MV-4-11 (cell line): ENCODE data around the gene EP400.

Source experiments
- DNase-seq: peaks from one replicate; lab custom pipeline; 2025; lab: John Stamatoyannopoulos, UW

EP400 gene

DNA sequence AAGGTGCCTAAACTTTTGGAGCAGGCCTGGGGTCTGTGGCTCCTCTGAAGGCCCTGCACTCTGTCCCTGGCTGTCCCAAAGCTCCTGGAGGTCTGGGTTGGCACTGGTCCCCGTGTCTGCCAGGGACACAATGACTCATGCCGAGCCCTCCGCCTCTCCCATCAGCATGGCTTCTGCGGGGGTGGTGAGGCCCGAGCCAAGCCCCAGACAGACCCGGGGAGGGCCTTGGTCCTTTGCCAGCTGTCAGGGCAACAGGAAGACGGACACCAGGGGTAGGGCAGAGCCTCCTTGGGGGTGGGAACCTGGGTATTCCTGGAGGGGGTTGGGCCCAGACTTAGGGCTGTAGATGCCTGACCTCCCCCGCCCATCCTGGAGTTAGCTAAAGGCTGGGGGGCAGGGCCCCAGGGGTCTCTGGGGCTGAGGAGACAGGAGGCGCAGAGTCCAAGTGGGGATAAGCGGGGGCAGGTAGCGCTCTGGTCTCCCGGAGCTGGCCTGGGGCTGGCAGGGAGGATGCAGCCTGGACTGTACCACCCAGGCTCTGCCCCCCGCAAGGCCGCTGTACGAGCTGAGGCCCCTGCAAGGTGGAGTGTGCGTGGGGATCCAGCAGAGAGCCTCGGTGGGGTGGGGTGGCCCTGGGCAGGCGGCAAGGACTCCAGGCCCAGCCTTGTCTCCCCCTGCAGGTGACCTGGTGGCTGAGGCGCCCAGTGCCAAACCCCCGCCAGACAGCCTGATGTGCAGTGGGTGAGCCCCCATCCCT is 37.0 kb upstream of the EP400 start:
- no peak for DNase-seq

DNA sequence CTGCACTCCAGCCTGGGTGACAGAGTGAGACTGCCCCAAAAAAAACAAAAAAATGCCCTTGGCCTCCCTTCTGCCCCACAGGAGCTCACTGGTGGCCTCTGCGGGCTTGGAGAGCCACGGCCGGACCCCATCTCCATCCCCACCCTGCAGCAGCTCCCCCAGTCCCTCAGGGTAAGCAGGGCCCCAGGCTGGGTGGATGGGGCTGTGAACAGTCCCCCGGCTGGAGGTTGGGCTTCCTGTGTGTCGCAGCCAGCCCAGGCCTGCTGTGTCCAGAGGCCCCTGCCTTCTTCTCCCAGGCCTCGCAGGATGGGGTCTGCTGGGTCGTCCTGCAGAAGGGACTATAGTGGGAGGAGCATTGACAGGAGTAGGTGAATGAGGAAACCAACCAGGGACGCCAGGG is 36.1 kb upstream of the EP400 start:
- DNase-seq = no peak

DNA sequence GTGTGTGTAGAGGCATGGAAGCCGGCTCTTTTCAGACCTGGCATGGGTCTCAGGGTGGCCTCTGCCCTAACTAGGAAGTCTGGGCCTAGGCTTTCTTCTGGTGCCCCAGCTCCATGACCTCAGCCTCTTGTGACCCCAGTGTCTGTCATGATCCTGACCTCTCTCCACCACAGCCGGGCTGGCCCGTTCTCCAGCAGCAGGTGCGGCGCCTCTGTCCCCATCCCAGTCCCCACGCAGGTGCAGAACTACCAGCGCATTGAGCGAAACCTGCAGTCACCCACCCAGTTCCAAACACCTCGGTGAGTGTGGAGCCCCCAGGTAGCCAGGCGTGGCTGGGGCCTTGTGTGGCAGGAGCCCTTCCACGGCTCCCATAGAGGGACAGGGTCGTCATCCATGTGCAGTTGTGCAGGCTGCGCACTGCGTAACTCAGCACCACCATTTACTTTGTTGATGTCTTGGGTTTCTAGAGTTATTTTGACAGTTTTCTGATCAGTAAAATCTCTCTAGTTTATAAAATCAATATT is 35.5 kb upstream of the EP400 start:
- no peak for DNase-seq

DNA sequence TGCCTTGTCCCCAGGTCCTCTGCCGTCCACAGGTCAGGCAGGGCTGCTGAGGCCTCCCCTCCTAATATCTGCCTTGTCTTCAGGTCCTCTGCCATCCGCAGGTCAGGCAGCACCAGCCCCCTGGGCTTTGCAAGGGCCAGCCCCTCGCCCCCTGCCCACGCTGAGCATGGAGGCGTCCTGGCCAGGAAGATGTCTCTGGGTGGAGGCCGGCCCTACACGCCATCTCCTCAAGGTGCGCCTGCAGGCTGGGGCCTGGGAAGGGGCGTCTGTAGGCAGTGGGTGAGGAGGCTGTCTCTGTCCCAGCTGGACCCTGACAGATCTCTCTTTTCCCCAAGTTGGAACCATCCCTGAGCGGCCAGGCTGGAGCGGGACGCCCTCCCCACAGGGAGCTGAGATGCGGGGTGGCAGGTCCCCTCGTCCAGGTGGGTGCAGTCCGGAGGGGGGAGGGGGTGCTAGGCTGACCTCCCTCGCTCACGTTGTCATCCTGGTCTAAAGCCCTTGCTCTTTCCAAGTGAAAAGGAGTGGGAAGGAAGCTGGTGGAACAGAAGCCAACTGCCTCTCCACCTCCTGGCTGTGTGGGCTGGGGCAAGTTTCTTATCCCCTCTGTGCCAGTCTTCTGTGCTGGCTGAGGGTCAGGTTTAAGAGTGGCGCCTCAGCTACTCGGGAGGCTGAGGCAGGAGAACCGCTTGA is 34.6 kb upstream of the EP400 start:
- no peak for DNase-seq

DNA sequence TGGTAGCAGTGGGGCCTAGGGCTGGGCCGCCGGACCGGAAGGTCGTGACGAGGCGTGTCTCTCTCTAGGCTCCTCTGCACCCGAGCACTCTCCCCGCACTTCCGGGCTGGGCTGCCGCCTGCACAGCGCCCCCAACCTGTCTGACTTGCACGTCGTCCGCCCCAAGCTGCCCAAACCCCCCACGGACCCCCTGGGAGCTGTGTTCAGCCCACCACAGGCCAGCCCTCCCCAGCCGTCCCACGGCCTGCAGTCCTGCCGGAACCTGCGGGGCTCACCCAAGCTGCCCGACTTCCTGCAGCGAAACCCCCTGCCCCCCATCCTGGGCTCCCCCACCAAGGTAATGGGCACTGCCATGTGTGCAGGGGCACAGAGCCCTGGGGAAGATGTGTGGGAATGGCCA is 33.9 kb upstream of the EP400 start:
- DNase-seq = no peak

DNA sequence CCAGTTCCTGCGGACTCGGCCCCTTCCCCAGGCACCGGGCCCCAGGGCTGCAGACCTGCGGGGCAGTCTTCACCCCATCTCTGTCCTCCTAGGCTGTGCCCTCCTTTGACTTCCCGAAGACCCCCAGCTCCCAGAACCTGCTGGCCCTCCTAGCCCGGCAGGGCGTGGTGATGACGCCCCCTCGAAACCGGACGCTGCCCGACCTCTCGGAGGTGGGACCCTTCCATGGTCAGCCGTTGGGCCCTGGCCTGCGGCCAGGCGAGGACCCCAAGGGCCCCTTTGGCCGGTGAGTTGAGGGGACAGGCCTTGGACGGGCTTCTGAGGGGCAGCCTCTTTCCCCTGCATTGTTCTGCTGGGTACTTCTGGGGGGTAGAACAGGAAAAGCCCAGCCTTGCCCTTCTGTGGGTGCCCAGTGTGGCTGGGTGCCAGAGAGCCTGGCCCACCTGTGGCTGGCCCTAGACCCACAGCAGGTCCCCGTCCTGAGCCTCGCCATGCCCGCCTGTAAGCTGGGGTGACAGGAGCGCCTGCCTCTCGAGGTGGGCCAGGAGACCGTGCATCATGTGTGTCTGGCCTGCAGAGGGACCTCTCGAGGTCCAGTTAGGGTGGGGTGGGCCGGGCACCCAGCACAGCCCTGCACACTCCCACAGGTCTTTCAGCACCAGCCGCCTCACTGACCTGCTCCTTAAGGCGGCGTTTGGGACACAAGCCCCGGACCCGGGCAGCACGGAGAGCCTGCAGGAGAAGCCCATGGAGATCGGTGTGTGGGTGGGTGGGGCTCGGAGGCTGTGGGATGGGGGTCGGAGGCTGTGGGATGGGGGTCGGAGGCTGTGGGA is 33.2 kb upstream of the EP400 start:
- DNase-seq = no peak

DNA sequence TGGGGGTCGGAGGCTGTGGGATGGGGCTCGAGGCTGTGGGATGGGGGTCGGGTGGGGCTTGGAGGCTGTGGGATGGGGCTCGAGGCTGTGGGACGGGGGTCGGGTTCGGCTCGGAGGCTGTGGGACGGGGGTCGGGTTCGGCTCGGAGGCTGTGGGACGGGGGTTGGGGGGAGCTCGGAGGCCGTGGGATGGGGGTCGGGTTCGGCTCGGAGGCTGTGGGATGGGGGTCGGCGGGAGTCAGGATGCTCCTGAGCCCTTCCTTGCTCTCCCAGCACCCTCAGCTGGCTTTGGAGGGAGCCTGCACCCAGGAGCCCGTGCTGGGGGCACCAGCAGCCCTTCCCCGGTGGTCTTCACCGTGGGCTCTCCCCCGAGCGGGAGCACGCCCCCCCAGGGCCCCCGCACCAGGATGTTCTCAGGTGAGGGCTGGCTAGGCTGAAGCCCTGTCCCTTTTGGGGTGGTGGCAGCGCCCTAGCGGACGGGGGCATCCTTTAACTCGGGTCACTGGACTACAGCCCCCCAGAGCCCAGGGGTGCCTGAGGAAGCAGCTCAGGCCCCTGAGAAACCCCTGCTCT is 32.5 kb upstream of the EP400 start:
- DNase-seq = no peak

DNA sequence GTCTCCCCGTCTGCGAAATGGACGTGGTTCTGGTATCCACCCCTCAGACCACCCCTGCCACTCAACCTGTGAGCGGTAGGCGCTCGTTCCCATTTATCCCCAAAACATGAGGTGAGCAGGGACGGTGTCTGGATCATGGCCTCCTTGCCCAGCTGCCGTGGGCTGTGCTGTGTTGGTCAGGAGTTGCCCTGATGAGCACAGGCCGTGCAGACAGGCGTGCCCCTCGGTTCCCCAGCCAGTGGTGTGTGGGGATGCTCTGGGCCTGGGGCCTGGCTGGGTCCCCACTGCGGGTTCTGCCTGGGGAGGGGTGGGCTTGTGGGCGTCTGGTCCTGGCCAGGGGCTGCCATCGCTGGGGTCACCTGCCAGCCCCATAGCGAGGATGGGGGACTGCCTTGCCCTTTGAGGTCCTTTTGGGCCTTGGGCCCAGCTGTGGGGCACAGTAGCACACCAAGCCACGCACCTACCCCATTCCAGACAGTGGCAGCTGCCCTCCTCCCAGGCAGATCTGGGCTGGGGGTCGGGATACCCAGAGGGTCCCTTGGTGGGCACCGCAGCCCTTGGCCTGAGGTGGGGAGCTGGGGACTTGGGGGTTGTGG is 31.9 kb upstream of the EP400 start:
- DNase-seq = no peak

DNA sequence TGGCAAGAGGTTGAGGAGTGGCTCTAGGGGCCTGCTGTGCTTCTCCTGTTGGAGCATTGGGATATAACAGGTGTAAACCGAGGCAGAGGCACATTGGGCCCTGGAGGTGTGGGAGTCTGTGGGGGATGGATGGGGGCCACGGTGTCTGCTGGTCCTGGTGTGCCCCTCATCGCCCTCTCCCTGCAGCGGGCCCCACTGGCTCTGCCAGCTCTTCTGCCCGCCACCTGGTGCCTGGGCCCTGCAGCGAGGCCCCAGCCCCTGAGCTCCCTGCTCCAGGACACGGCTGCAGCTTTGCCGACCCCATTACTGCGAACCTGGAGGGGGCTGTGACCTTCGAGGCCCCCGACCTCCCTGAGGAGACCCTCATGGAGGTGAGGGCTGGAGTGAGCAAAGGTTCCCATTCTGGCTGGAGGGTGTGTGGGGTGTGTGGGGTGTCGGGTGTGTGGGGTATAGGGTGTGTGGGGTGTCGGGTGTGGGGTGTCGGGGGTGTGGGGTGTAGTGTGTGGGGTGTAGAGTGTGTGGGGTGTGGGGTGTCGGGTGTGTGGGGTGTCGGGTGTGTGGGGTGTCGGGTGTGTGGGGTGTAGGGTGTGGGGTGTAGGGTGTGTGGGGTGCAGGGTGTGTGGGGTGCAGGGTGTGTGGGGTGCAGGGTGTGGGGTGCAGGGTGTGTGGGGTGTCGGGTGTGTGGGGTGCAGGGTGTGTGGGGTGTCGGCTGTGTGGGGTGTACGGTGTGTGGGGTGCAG is 31.3 kb upstream of the EP400 start:
- DNase-seq = no peak

DNA sequence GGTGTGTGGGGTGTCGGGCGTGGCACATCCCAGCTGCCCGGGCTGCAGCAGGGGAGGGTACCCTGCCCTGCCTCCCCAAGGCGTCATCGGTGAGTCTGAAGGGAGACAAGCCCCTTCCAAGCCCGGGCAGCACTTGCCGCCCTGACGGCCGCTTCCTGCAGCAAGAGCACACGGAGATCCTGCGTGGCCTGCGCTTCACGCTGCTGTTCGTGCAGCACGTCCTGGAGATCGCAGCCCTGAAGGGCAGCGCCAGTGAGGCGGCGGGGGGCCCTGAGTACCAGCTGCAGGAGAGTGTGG is 30.7 kb upstream of the EP400 start:
- no peak for DNase-seq

DNA sequence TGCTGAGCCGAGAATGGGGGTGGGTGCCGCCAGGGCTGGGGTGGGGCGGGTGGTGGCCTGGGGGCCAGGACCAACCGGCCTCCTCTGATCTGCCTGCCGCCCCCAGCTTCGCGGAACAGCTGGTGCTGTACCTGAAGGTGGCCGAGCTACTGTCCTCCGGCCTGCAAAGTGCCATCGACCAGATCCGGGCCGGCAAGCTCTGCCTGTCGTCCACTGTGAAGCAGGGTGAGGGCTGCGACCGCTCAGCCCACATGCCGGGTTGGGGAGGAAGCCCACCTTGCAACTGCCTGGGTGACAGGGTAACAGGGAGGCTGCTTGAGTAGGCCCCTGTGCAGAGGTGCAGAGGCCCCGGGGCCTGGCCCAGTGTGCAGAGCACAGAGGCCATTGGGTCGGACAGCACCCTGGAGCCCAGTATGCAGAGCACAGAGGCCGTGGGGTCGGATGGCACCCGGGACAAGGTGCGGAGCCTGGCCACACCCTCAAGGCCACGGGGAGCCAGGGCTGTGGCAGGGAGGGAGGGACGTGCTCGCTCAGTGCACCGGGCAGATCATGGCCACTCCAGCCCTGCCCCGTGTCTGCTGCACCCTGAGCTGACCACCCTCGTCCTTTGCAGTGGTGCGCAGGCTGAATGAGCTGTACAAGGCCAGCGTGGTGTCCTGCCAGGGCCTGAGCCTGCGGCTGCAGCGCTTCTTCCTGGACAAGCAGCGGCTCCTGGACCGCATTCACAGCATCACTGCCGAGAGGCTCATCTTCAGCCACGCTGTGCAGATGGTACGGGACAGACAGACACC is 30.2 kb upstream of the EP400 start:
- DNase-seq = no peak

DNA sequence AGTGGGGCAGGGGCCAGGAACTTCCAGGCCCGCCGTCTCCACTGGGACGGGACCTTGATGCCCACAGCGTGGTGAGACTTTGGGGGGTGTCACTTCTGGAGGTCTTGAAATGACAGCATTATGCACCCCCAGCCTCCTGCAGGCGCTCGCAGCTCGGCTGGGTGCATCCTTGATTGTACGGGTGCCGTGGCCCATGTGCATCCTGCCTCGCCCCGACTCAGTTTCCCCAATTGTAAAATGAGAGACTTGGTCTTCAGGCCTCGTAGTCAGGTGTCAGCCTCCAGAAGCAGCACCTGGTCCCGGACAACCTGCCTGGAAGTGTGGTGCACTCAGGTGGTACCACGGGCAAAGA is 29.6 kb upstream of the EP400 start:
- no peak for DNase-seq

DNA sequence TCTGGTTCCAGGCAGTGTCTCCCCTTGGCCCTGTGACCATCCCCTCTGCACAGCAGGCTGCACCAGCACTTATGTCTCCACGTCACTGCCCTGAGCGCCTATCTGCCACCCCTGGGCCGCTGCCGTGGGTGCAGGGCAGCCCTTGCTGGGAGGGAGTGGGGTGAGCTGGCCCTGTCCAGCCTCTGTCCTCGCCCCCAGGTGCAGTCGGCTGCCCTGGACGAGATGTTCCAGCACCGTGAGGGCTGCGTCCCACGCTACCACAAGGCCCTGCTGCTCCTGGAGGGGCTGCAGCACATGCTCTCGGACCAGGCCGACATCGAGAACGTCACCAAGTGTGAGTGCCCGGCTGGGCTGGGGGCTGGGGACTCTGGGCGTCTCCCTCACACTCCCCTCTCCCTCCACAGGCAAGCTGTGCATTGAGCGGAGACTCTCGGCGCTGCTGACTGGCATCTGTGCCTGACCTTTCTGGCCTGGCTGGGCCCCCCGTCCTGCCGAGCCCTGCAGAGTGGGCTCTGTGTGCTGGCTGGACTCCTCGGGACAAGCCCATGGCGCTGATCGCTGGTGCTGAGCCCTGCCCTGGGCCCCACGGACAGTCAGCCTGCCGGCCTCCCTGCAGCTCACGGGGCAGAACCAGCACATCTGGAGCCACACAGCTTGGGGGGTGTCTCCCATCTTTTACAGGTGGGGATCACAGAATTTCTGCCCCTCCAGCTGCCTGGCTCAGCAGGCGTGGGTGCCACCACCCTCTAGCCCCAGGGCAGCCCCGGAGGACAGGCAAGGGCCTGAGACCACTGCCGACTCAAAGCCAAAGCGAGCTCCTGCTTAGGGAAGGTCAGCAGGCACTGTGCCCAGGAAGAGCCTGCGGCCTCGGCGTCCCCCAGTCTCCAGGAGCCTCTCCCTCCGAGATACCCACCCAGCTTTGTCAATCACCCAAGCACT is 28.6 kb upstream of the EP400 start:
- DNase-seq = no peak

DNA sequence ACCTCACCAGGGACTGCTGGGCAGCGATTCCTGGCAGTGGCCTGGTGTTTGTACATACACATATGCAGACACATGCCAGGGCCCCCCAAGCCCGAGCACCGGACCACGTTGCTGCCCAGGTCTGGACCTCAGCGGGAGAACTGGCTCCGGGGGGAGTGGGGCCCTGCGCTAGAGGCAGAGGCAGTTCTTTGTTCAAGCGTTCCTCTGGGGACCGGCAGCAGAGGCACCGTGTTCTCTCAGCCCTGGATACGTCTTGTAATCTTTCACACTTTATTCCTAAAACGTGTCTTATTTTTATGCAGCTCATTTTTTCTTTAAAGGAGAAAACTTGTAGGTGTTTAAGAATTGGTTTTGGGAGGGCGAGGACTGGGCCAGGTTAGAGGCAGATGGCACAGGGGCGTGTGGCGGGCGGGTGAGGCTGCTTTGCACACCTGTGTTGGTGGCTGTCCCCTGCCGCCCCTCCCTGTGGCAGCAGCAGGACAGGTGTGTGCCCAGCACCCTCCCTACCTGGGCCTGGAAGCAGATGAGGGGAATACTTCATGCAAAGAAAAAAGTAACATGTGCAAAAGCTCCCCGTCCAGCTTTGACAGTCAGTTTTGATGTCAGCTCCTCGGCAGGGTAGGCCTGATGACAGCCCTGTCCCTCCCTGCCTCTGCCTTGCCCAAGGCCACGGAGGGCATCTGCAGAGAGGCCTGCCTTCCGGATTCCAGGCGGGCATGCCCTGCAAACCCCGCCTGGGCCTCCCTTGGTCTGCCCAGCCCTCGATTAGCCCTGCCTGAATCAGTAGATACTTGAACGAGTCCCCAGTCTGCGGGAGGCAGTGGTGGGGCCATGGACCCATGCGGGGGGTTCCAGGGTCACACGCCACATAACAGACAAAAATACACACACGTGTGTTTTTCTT is 27.6 kb upstream of the EP400 start:
- DNase-seq = no peak

DNA sequence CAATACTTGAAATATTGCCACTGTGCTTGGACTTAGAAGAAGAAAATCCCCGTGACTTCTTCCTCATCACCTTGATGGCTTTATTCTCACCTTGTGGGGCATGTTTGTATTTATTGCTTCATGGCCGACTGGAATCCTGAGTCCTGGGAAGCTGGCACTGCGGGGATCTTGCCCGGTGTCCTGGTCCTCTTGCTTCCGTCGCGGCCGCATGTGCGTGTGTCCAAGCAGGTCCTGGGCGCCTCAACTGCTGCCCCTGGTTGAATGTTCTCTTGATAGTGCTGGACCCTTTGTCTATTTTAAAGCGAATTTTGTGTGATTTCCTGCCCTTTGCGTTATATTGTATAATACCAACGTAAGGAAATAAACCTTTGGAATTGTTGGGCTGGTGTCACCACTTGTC is 27.0 kb upstream of the EP400 start:
- no peak for DNase-seq

DNA sequence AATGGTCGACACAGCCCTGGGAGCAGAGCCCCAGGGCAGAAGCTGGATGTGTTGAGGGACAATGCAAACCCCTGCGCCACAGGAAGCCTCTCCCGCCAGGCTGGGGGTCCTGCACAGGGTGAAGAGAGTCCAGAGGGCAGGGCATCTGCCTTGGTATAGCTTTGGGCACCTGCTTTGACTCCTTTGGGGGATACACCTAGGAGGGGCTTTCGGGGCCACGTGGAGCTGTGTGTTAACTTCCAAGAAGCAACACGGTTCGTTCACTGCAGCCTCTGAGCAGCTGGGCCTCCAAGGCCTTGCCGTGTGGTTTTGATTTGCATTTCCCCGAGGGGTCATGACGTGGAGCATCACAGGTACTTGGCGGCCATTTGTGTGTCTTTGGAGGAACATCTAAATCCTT is 26.5 kb upstream of the EP400 start:
- no peak for DNase-seq

DNA sequence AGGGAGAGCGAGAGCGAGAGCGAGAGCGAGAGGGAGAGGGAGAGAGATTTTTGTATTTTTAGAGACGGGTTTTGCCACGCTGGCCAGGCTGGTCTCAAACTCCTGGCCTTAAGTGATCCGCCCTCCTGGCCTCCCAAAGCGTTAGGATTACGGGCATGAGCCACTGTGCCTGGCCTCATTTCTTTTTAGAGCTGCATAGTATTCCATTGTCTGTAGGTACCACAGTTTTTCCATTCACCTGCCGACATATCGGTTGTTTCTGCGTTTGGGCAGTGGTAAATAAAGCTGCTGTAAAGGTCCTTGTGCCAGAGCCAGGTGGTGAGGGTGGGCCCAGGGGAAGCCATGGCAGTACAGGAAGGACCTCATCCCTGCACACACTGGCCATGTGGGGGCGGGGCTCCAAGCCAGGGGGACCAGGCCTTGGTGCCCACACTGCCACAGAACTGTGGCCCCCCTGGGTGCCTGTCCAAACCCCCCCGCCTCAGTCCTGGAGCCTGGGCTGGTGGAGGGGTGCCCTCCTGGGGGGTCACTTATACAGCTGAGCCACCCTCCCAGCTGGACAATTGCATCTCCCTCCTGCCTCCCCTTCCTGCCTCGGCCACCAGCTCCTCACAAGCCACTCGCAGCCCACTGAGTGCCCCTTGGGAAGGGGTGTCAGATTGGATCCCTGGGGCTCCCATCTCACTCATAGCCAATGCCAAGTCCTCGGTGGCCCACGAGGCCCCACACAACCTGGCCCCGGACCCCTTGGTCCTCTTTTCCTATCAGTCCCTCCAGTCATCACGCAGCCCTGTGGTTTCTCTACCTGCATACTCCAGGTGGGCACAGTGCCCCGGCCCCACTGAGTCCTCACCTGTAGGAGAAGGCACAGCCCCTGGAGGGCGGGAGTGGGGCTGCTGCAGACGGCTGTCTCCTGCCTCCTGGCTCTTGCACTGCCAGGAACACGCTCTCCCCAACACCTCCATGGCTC is 22.3 kb upstream of the EP400 start:
- DNase-seq = no peak
